Endothelial cell of umbilical vein (primary cell): ENCODE measurements around the gene RNASE7.
"Not testable (repeated sequence)": the region's sequence is repeated elsewhere in the genome, so short reads cannot be mapped to it uniquely, and the experiment has no call there.

ENCODE experiments used
- EZH2 ChIP-seq: IDR thresholded peaks from 2 replicates; pipeline ENCODE4 v1.6.1; 2012; ENCODE audit warnings: borderline replicate concordance, low read depth, mild to moderate bottlenecking, moderate library complexity, low read length, inconsistent platforms; ENCODE audit not compliant: severe bottlenecking
- POLR2A ChIP-seq: IDR thresholded peaks from 2 replicates; pipeline ENCODE4 v1.6.1; 2012; ENCODE audit warnings: low read depth, mild to moderate bottlenecking, control low read depth, low read length

- not testable (repeated sequence) for TF ChIP-seq EZH2, POLR2A
These were observed 32.4 kb upstream of the RNASE7 start for GRCh38 chr14:21009721-21010120.
